ENCODE results near the gene PGD.

The PGD gene

DNA sequence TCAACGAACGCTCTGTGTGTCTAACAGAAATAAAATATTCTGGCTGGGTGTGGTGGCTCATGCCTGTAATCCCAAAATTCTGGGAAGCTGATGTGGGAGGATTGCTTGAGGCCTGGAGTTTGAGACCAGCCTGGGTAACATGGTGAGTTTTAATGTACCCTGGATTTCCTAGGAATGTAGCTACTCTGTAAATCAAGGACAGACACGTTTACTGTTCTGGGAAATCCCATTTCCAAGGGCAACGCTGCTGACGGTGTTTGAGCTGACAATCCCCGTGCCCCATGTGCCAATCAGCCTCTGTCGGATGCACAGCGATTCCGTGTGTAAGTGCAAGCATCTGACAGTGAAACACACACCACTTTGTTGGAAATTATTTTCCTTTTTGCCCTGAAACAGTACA lies 59.0 kb downstream of the PGD start:
- Histone ChIP-seq H3K9me3 (ENCODE audit: insufficient read depth, low read length, severe bottlenecking) (no peaks in the 10 kb centered on the region), H3K4me1 (ENCODE audit: insufficient read depth, low read length) (no peaks in the 10 kb centered on the region), H3K4me3 (ENCODE audit: low read depth in 1 of 2, low read length in 2 of 2) (no peak overlapping the region), H4K20me1 (ENCODE audit: insufficient read depth, low read length) (no peaks in the 10 kb centered on the region), H3K36me3 (ENCODE audit: insufficient read depth, low read length) (peaks cover 30% of the 10 kb centered on the region), H3K27ac (ENCODE audit: low read length) (no peak overlapping the region), H3K4me2 (ENCODE audit: insufficient read depth, low read length) (no peak overlapping the region), H3K9ac (ENCODE audit: low read depth, low read length) (no peak overlapping the region), H3K79me2 (ENCODE audit: insufficient read depth, low read length) (no peaks in the 10 kb centered on the region), H2AFZ (ENCODE audit: low read depth, low read length) (no peak overlapping the region), H3K27me3 (ENCODE audit: insufficient read depth, low read length, poor library complexity) (no peaks in the 10 kb centered on the region)
- TF ChIP-seq, protein P1, sequence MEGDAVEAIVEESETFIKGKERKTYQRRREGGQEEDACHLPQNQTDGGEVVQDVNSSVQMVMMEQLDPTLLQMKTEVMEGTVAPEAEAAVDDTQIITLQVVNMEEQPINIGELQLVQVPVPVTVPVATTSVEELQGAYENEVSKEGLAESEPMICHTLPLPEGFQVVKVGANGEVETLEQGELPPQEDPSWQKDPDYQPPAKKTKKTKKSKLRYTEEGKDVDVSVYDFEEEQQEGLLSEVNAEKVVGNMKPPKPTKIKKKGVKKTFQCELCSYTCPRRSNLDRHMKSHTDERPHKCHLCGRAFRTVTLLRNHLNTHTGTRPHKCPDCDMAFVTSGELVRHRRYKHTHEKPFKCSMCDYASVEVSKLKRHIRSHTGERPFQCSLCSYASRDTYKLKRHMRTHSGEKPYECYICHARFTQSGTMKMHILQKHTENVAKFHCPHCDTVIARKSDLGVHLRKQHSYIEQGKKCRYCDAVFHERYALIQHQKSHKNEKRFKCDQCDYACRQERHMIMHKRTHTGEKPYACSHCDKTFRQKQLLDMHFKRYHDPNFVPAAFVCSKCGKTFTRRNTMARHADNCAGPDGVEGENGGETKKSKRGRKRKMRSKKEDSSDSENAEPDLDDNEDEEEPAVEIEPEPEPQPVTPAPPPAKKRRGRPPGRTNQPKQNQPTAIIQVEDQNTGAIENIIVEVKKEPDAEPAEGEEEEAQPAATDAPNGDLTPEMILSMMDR (IDR thresholded peaks at IDR 0.05; ENCODE audit: borderline replicate concordance, extremely low read depth, low read length, poor library complexity, severe bottlenecking), result no peak
- no peak for TF ChIP-seq EZH2 (IDR thresholded peaks at IDR 0.05; ENCODE audit: borderline replicate concordance, low read depth, low read length, severe bottlenecking)
- ATAC-seq (ENCODE audit: insufficient read depth, low read depth) (no peak), DNase-seq (no peak)

DNA sequence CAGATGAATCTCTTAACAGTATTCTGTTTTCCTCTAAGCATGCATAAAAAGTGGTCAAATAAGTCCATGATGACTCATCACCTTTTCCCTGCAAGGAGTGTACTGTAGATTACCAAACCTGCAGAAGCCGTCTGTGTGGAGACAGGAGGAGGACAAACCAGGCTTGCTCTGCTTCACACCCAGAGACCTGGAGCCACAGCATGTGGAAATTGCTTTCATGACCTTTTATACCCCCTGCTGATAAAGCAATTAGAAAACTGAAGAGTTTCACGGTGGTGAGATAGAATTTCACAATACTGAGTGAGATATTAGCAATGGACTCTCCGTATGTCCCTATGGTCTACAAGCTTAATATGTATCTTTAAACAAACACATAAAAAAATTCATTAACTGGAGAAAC lies 60.3 kb downstream of the PGD start:
- no peak for TF ChIP-seq EZH2 (IDR thresholded peaks at IDR 0.05; ENCODE audit: borderline replicate concordance, low read depth, low read length, severe bottlenecking)
- TF ChIP-seq, protein P1 (IDR thresholded peaks at IDR 0.05; ENCODE audit: borderline replicate concordance, extremely low read depth, low read length, poor library complexity, severe bottlenecking), result no peak
- Histone ChIP-seq H3K27ac (ENCODE audit: low read length) (no peak overlapping the region), H3K79me2 (ENCODE audit: insufficient read depth, low read length) (no peaks in the 10 kb centered on the region), H3K9ac (ENCODE audit: low read depth, low read length) (no peak overlapping the region), H3K27me3 (ENCODE audit: insufficient read depth, low read length, poor library complexity) (no peaks in the 10 kb centered on the region), H2AFZ (ENCODE audit: low read depth, low read length) (no peak overlapping the region), H3K9me3 (ENCODE audit: insufficient read depth, low read length, severe bottlenecking) (no peaks in the 10 kb centered on the region), H3K4me1 (ENCODE audit: insufficient read depth, low read length) (no peaks in the 10 kb centered on the region), H4K20me1 (ENCODE audit: insufficient read depth, low read length) (no peaks in the 10 kb centered on the region), H3K4me2 (ENCODE audit: insufficient read depth, low read length) (no peak overlapping the region), H3K4me3 (ENCODE audit: low read depth in 1 of 2, low read length in 2 of 2) (no peak overlapping the region), H3K36me3 (ENCODE audit: insufficient read depth, low read length) (peaks cover 36% of the 10 kb centered on the region)
- ATAC-seq (ENCODE audit: insufficient read depth, low read depth) (no peak), DNase-seq (no peak)

DNA sequence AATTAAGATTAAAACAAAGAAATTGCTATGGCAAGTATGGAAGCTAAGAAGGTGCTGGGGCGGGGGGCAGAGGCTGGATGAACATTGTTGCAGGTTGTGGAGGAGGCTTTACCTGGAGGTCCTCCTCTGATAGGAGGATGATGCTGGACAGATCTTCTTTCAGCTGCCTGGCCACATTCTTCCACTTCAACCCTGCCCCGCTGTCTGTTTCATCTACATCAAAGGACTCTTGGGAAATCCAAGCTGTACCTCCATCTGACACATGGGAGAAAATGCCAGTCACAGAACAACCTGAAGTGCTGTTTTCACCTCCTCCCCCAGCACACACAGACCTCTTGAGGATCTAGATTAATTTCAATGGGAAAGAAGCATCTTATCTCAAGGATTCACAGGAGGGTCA lies 68.2 kb downstream of the PGD start:
- H3K27me3 ChIP-seq (ENCODE audit: insufficient read depth, low read length, poor library complexity), result no peaks in the 10 kb centered on the region
- H3K4me3 ChIP-seq (ENCODE audit: low read depth in 1 of 2, low read length in 2 of 2), result no peak overlapping the region
- H3K4me1 ChIP-seq (ENCODE audit: insufficient read depth, low read length), result peaks cover 12% of the 10 kb centered on the region
- TF ChIP-seq, protein P1 (IDR thresholded peaks at IDR 0.05; ENCODE audit: borderline replicate concordance, extremely low read depth, low read length, poor library complexity, severe bottlenecking), result no peak
- TF ChIP-seq EZH2 (IDR thresholded peaks at IDR 0.05; ENCODE audit: borderline replicate concordance, low read depth, low read length, severe bottlenecking), result no peak
- no peak overlapping the region for H3K9ac ChIP-seq (ENCODE audit: low read depth, low read length)
- H2AFZ ChIP-seq (ENCODE audit: low read depth, low read length), result no peak overlapping the region
- ATAC-seq (ENCODE audit: insufficient read depth, low read depth) (no peak), DNase-seq (no peak)
- H3K36me3 ChIP-seq (ENCODE audit: insufficient read depth, low read length), result peaks cover 64% of the 10 kb centered on the region
- no peaks in the 10 kb centered on the region for H3K9me3 ChIP-seq (ENCODE audit: insufficient read depth, low read length, severe bottlenecking)
- no peak overlapping the region for H3K27ac ChIP-seq (ENCODE audit: low read length)
- H3K79me2 ChIP-seq (ENCODE audit: insufficient read depth, low read length), result peaks cover 17% of the 10 kb centered on the region
- H3K4me2 ChIP-seq (ENCODE audit: insufficient read depth, low read length), result no peak overlapping the region
- no peaks in the 10 kb centered on the region for H4K20me1 ChIP-seq (ENCODE audit: insufficient read depth, low read length)

DNA sequence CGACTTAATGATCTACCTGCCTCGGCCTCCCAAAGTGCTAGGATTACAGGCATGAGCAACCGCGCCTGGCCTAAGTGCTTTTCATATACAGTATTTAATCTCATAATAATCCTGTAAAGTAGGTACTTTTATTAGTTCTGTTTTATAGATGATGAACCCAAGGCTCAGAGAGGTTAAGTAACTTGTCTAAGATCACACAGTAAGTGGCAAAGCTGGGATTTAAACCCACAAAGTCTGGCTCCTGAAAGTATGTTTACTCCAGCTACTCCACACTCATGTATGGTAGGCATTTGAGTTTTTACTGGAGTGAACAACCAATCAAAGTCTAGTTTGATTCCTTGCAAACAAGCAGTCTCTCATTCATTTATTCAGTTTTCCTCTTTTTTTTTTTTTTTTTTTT lies 71.2 kb downstream of the PGD start:
- H3K36me3 ChIP-seq (ENCODE audit: insufficient read depth, low read length), result peaks cover 41% of the 10 kb centered on the region

More for the DNA sequence above, 71.2 kb downstream of the PGD start:
- no peaks in the 10 kb centered on the region for H3K9me3 ChIP-seq (ENCODE audit: insufficient read depth, low read length, severe bottlenecking)
- no peak overlapping the region for H3K9ac ChIP-seq (ENCODE audit: low read depth, low read length)
- TF ChIP-seq, protein P1 (IDR thresholded peaks at IDR 0.05; ENCODE audit: borderline replicate concordance, extremely low read depth, low read length, poor library complexity, severe bottlenecking), result no peak
- no peak for TF ChIP-seq EZH2 (IDR thresholded peaks at IDR 0.05; ENCODE audit: borderline replicate concordance, low read depth, low read length, severe bottlenecking)
- no peak overlapping the region for H3K4me2 ChIP-seq (ENCODE audit: insufficient read depth, low read length)
- H3K27me3 ChIP-seq (ENCODE audit: insufficient read depth, low read length, poor library complexity), result no peaks in the 10 kb centered on the region
- no peak overlapping the region for H3K4me3 ChIP-seq (ENCODE audit: low read depth in 1 of 2, low read length in 2 of 2)
- peaks cover 22% of the 10 kb centered on the region for H3K79me2 ChIP-seq (ENCODE audit: insufficient read depth, low read length)
- H2AFZ ChIP-seq (ENCODE audit: low read depth, low read length), result no peak overlapping the region
- H3K27ac ChIP-seq (ENCODE audit: low read length), result no peak overlapping the region
- peaks cover 33% of the 10 kb centered on the region for H3K4me1 ChIP-seq (ENCODE audit: insufficient read depth, low read length)
- DNase-seq (no peak), ATAC-seq (ENCODE audit: insufficient read depth, low read depth) (no peak)
- H4K20me1 ChIP-seq (ENCODE audit: insufficient read depth, low read length), result no peaks in the 10 kb centered on the region
